Erythroblast (primary cell): ENCODE measurements around the gene BCKDHB.

Source experiments
- GATA1 ChIP-seq: IDR thresholded peaks from 2 replicates; pipeline ENCODE4 v1.6.1; 2011; ENCODE audit warnings: low read depth, mild to moderate bottlenecking, control low read depth, low read length, moderate library complexity
- POLR2A ChIP-seq: IDR thresholded peaks from 2 replicates; pipeline ENCODE4 v1.6.1; 2011; ENCODE audit warnings: mild to moderate bottlenecking, low read length

DNA sequence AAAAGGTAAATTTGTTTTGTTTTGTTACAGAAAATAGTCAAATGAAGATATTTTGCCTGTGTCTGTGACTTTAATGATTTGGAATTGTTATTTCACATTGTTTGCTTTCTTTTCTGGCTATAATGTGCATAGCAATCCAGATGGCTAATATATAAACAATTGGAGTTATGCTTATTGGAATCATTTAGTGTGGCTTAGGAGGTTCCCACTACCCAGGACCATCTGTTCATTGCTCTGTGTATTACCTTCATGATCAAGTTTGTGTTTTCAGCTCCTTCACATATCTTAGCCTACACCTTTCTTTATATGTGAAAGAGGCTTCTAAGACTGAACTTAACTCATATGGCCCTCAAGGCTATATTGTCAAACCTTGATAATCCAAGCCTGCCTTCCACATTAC, 232.9 kb downstream of the BCKDHB start:
- TF ChIP-seq POLR2A (no peak), GATA1 (no peak)
